DND-41 (cell line): Measurements from ENCODE around the gene MOGAT1.

ENCODE experiments used
- CTCF ChIP-seq: IDR thresholded peaks from 2 replicates; pipeline ENCODE4 v1.5.1; 2012; ENCODE audit warnings: borderline replicate concordance, low read length, moderate library complexity, mild to moderate bottlenecking; ENCODE audit not compliant: poor library complexity, severe bottlenecking; ENCODE audit errors: extremely low read depth
- EZH2 ChIP-seq: IDR thresholded peaks from 3 replicates; pipeline ENCODE4 v1.6.1; 2012; ENCODE audit warnings: borderline replicate concordance, low read depth, mild to moderate bottlenecking, moderate library complexity, low read length, inconsistent platforms; ENCODE audit not compliant: severe bottlenecking

DNA sequence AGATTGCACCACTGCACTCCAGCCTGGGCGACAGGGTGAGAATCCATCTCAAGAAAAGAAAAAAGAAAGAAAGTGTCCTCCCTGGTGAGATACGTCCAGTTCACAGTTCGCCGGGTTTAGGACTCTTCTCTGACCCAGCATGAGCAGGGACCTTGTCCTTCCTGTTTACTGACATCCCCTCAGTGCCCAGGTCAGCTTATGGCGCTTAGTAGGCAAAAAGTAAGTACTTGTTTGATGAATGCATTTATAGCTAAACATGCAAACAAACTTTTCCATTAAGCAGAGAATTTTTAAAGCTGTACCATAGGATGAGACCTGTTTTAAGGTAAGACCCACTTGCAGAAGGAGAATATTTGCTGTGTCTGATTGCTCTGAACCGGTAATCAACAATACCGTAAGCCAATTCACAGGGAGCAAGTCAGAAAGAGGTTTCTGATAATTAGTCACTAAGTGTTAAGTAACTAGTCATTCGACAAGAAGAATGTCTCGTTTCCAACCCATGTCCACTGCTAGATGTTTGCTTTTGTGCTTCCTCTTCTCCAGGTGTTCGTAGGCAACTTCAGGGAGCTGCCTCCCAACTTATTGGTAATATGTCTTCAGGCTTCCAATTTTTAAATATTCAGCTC is 40.0 kb downstream of the MOGAT1 start:
- TF ChIP-seq EZH2 (no peak), CTCF (no peak)
